ENCODE data around the gene MCFD2.

GRCh38 chr2:46855805-46856204, 59.8 kb downstream of the MCFD2 start:
- TF ChIP-seq CTCF (IDR thresholded peaks at IDR 0.05) (no peak), POLR2A (IDR thresholded peaks at IDR 0.05) (no peak)

All from body of pancreas (tissue), 4 donors.